BE2C (cell line): Measurements from ENCODE around the gene TXNDC8.

Experiments
- DNase-seq: peaks from one replicate; pipeline ENCODE4 v3.0.0-alpha.2; 2020
- H3K27me3 ChIP-seq: fragments of 250-450 bp; sonication (Bioruptor Pico); 2 replicates; pipeline ENCODE4 v1.5.1; 2020; ENCODE audit warnings: mild to moderate bottlenecking
- H3K36me3 ChIP-seq: fragments of 250-450 bp; sonication (Bioruptor Pico); 2 replicates; pipeline ENCODE4 v1.5.1; 2020; ENCODE audit warnings: mild to moderate bottlenecking
- H3K4me1 ChIP-seq: fragments of 250-450 bp; sonication (Bioruptor Pico); 2 replicates; pipeline ENCODE4 v1.5.1; 2020
- H3K4me3 ChIP-seq: 2 replicates; pipeline ENCODE4 v1.5.1; 2011; ENCODE audit warnings: low read depth, low read length
- H3K9me3 ChIP-seq: fragments of 250-450 bp; sonication (Bioruptor Pico); 2 replicates; pipeline ENCODE4 v1.5.1; 2020
- CTCF ChIP-seq: IDR thresholded peaks from 2 replicates; pipeline ENCODE4 v1.5.1; 2012; ENCODE audit warnings: mild to moderate bottlenecking, low read depth, low read length

TXNDC8 gene

GRCh38 chr9:110282739-110283081 is 55.0 kb downstream of the TXNDC8 start:
- Histone ChIP-seq H3K9me3 (peaks cover 3% of the 10 kb centered on the region; the same call in 1 of the 2 replicates), H3K4me1 (no peaks in the 10 kb centered on the region), H3K27me3 (no peaks in the 10 kb centered on the region), H3K36me3 (no peaks in the 10 kb centered on the region), H3K4me3 (no peak overlapping the region)
- no peak for DNase-seq
- TF ChIP-seq CTCF = no peak

- Histone ChIP-seq H3K36me3 (no peaks in the 10 kb centered on the region), H3K4me1 (no peaks in the 10 kb centered on the region), H3K4me3 (no peak overlapping the region), H3K27me3 (no peaks in the 10 kb centered on the region), H3K9me3 (peaks cover 3% of the 10 kb centered on the region; the same call in 1 of the 2 replicates)
- no peak for TF ChIP-seq CTCF
- DNase-seq = no peak
Measured at GRCh38 chr9:110282018-110282738, 55.5 kb downstream of the TXNDC8 start.

- TF ChIP-seq CTCF = no peak
- no peaks in the 10 kb centered on the region for H3K4me1 ChIP-seq
- DNase-seq = no peak
- H3K36me3 ChIP-seq = no peaks in the 10 kb centered on the region
- H3K27me3 ChIP-seq = no peaks in the 10 kb centered on the region; the same call in 1 of the 2 replicates
- H3K9me3 ChIP-seq = no peaks in the 10 kb centered on the region
- no peak overlapping the region for H3K4me3 ChIP-seq
Measured at GRCh38 chr9:110278080-110278707, 59.5 kb downstream of the TXNDC8 start.

GRCh38 chr9:110276781-110277180 is 60.9 kb downstream of the TXNDC8 start:
- no peaks in the 10 kb centered on the region; the same call in 1 of the 2 replicates for H3K27me3 ChIP-seq
- no peaks in the 10 kb centered on the region for H3K9me3 ChIP-seq
- no peak for DNase-seq
- no peaks in the 10 kb centered on the region for H3K4me1 ChIP-seq
- no peak overlapping the region for H3K4me3 ChIP-seq
- H3K36me3 ChIP-seq = no peaks in the 10 kb centered on the region
- TF ChIP-seq CTCF = no peak

- Histone ChIP-seq H3K27me3 (no peaks in the 10 kb centered on the region; the same call in 1 of the 2 replicates), H3K9me3 (no peaks in the 10 kb centered on the region), H3K4me1 (no peaks in the 10 kb centered on the region), H3K36me3 (no peaks in the 10 kb centered on the region), H3K4me3 (no peak overlapping the region)
- TF ChIP-seq CTCF = no peak
- no peak for DNase-seq
Measured at GRCh38 chr9:110270211-110270995, 67.3 kb downstream of the TXNDC8 start.
